Transverse colon (tissue), 4 donors: ENCODE data around the gene USP13.

Source experiments
- CTCF ChIP-seq, 5 experiments: fragments of 200-600 bp in 3 of 5; fragments of 450-650 bp in 2 of 5; sonication (generic) in 3 of 5; IDR thresholded peaks; 1 replicate in 2 of 5; 2 replicates in 3 of 5; pipeline ENCODE4 v1.5.1; 2016 to 2017; ENCODE audit warnings: antibody characterized with exemption in 5 of 5, inconsistent platforms in 3 of 5, mild to moderate bottlenecking in 2 of 5, moderate library complexity in 1 of 5
- EP300 ChIP-seq: sonication (generic); formaldehyde crosslinking; IDR thresholded peaks from one replicate; pipeline ENCODE4 v1.6.1; 2017; ENCODE audit warnings: antibody characterized with exemption, low read depth
- POLR2A ChIP-seq: fragments of 450-650 bp; IDR thresholded peaks from one replicate; pipeline ENCODE4 v1.6.1; 2016; ENCODE audit warnings: antibody characterized with exemption, mild to moderate bottlenecking, moderate library complexity
- POLR2AphosphoS5 ChIP-seq, 3 donors: sonication (generic); formaldehyde crosslinking; IDR thresholded peaks; one replicate each; pipeline ENCODE4 v1.6.1; 2016; ENCODE audit warnings: antibody characterized with exemption in 3 of 3

GRCh38 chr3:179791793-179792192 lies 139.0 kb downstream of the USP13 start:
- TF ChIP-seq POLR2A (no peak), CTCF (IDR thresholded peaks at IDR 0.05) (no peak), POLR2AphosphoS5 (IDR thresholded peaks at IDR 0.05) (no peak), EP300 (no peak)
